A204.1 (cell line): ENCODE measurements around the gene AP1G2.

Experiments
- FAIRE-seq: peaks from 2 replicates; lab custom pipeline; 2012; peaks lifted over from hg19 to GRCh38; lab: Jason Lieb, UNC

AP1G2 gene

DNA sequence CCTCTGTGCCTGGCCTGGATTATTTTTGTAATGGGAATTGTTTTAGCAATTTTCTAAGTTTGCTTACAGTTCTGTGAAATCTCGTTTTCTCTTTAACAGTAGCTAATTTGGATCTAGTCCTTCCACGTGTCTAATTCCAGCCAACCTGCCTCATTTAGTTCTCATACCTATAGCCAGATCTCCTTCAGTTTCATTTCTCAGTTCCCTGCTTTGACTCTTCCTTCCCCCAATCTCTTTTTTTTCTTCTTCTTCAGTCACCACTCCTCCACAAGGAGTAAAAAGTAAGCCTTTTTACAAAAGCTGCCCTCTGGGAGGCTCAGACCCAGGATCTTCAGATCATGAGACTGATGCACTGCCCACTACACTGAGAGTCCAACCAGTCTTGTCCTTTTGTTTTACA lies 10.1 kb downstream of the AP1G2 start:
- FAIRE-seq = no peak

DNA sequence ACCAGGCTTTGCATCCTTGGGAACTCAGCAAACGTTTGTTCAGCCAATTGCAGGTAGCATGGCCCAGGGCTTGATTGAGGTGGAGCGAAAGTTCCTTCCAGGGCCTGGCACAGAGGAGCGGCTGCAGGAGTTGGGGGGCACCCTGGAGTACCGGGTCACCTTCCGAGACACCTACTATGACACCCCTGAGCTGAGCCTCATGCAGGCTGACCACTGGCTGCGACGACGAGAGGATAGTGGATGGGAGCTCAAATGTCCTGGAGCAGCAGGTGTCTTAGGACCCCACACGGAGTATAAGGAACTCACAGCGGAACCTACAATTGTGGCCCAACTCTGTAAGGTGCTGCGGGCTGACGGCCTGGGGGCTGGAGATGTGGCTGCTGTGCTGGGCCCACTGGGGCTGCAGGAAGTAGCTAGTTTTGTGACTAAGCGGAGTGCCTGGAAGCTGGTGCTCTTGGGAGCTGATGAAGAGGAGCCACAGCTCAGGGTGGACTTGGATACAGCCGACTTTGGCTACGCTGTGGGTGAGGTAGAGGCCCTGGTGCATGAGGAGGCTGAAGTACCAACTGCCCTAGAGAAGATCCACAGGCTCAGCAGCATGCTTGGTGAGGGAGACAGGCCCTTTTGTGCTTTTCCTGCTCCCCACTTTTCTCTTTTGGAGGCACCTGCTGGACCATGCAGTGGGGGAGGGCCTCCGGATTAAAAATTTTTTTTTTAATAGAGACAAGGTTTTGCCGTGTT lies 10.7 kb downstream of the AP1G2 start:
- FAIRE-seq = no peak

- no peak for FAIRE-seq
Measured at GRCh38 chr14:23555882-23556699, 11.5 kb downstream of the AP1G2 start, which contains the start of gene THTPA. THTPA (plus strand) TSS chr14:23556271; CDS start chr14:23556758, 487 bp downstream.

DNA sequence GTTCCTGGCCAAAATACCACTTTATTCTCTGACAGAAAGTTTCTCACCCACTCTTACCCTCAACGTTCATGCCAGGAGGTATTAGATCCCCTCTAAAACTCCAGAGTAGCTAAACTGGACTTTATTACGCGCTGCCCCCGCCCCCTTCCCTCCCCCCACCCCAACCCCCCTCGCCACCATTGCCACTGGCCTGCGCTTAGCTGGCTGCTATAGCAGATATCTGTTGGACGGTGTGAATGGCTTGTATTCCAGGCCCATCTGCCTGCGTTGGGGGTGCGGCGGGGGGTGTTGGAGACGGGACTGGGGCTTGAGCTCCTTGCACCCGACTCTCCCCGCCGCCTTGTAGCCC lies 12.1 kb downstream of the AP1G2 start:
- FAIRE-seq = no peak

DNA sequence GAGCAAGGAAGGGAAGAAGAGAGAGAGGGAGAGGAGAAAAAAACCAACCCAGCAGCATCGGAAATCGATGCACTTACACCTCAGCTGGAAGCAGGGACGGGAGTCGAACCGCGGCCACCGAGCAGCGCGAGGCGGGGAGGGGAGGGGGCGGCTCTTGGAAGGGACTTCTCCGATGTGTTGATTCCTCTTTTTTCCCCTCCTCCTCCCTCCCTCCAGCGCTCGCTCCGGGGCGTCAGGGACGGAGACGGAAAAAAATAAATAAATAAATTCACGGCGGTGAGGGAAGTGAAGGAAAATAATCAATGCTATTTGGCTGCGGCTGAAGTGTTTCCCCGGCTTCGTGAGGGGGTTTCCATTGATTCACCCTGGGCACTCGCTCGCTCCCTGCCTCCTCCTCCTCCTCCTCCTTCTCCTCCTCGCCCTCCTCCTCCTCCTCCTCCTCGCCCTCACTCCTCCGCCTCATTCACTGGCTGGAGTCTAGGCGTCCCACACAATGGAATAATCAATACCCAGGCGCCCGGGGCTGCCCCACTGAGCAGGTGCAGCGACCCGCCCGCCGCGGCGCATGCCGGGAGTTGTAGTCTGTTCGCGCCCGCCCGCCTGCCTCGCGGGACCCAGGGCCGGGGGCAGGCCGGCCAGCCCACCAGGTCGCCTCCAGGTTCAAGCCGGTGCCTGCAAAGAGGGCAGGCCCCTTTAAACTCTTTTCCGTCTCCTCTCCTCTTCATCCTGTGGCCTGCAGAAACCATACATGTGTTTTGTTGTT lies 16.1 kb downstream of the AP1G2 start, which contains the start of gene ZFHX2:
Gene ZFHX2, minus strand, starts transcription at position 500 of the 763 bp plus-strand sequence. CDS start 16,440 bp downstream, outside the sequence.
- FAIRE-seq = no peak

DNA sequence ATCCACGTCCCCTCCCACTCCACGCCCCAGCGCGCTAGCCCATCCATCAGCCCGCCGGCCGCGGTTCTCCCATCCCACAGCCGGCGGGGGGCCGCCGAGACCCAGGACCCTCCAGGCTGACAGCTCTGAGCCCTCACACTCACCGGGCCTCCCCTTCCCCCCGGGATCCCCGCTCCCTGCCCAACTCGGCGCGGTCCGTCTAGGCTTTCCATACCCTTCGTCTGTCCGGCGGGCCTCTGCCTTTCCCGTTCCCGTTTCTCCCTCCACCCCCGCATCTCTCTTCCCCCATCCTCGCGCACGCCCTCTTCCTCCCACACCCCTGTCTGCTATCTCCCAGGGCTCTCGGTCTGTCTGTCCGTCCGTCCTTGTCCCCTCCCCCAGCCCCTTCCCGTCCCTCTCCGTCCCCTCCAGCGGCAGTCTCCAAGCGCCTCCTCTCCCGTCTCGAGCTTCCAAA lies 16.8 kb downstream of the AP1G2 start:
- no peak for FAIRE-seq

GRCh38 chr14:23550131-23550811 lies 17.3 kb downstream of the AP1G2 start:
- FAIRE-seq = no peak

- no peak for FAIRE-seq
Measured at GRCh38 chr14:23548351-23549318, 19.0 kb downstream of the AP1G2 start.

DNA sequence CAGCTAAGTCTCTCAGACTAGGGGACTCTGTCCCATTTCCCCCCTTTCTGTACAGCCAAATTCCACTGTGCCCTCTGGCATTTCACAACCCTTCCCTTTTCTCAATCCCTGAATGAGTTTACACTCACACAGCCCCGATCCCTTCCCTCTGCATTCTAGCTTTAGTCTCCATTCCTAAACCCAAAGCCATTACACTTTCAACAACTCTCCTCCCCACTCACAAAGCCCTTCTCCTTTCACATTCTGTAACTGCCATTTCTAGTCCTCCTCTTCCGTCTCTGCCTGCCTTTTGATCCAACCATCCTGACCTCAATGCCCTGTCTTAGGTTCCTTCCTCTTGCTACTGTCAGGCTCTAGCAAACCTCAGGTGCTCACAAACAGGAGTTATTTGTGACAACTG lies 19.7 kb downstream of the AP1G2 start:
- no peak for FAIRE-seq

GRCh38 chr14:23546450-23547035 lies 21.0 kb downstream of the AP1G2 start:
- FAIRE-seq = no peak

DNA sequence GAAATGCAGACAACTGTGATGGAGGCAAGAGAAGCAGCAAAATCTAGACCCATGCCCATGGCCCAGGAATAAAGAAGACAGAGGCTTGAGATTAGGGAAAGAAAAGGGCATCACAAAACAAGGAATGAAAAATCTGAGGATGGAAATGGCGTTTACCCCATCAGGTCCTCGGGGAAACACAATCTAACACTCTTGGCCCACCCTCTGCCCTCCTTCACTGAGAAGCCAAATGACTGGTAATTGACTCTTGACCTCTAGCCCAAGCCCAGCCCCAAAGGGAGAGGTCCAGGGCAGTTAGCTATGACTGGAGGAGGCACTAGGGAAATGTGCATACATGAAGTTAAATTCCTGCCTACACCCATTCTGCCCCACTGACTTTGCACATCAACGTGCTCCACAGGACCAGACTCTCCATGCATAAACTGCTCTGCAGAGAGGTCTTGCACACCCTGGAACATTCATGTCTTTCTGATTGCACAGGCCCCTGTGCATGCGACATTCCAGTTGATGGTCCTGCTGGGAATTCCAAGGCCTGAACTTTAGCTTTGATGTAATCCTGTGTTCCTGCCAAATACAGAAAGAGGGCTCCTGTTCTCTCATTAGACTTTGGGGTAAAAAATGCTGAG lies 21.7 kb downstream of the AP1G2 start:
- FAIRE-seq = no peak

DNA sequence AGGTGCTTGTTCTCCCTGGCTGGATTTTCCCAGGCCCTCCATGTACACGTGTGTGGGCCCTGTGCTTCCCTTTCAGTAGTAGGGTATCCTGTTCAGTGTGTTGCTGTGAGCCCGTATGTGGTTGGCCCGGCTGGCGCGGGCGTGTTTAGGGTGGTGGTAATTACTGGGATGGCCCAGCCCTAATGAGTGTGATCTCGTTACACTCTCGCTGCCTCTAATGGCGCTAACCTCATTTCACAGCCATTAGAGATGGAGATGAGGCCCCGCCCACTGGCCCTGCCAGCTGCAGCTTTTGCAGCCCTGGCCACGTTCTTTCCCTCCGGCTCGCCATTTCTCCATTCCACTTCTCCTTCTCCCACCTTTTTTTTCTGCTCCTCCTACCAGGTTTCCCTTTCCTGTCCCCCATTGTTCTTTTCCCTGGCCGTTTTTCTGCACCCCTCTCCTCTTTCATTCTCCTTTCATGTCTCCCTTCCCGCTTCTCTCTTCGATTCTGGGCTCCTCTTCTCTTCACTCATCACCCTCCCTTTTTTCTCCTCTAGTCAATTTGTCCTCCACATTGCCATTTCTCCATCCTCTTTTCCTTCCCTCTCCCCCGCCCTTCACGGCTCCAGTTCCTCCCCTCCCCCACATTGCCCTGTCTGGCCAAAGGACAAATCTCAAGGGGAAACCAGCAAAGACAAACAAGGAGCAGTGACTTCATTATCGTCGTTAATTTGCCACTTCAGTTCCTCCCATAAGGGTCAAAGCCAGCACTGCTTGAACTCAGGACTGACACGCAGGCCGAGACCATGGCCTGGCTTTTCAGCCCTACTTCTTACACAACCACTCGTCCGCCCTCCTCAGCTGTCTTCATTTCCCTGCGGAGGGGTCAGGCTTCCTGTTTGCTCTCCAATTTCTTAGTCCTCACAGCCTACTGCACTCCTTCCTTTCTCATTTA lies 22.8 kb downstream of the AP1G2 start:
- FAIRE-seq = no peak

DNA sequence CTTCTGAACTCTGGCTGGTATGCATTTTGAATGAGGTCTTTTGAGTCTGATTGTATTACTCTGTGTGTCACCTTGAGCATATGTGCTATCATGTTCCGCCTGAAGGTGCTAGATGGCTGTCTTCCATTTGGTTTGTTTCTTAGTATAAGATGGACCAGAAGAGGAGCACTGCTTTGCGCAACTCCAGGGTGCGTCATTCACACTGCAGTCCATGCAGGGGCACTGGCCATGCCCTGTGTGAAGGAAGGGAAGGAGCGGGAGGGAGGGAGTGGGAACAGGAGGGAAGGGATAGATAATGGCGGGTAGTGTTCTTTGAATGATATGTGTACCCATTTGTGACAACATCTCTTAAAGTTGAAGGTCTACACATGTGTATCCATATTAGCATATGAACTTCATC lies 24.2 kb downstream of the AP1G2 start:
- no peak for FAIRE-seq

DNA sequence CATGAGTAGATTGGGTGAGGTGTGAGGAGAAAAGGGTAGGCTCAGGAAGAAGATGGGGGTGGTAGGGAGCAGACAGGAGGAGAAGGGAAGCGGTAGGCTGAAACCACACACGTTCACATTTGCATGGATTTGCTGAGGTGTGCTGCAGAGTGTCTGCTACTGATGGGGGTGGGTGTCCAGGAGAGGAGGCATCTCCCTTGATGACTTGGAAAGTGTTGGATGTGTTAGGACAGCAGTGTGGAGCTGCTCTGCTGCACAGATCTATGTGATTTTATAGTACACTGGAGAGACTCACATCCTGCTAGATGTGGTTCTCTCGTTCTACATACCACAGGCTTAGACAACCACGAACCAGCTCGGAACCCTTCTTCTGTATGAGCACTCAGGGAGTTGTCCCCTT lies 25.3 kb downstream of the AP1G2 start:
- FAIRE-seq = no peak

DNA sequence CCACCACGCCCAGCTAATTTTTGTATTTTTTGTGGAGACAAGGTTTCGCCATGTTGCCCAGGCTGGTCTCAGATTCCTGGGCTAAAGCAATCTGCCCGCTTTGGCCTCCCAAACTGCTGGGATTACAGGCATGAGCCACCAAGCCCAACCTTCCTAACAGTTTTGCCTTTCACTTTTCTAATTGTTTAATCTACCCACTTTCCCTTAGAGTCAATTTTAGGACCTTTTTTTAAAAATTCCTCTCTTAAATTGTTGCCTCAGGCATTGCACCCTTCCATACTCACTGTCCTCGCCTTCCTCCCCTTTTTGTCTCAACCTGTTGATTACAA lies 27.5 kb downstream of the AP1G2 start:
- FAIRE-seq = no peak

- no peak for FAIRE-seq
Measured at GRCh38 chr14:23539248-23540140, 28.1 kb downstream of the AP1G2 start.

GRCh38 chr14:23538785-23539184 lies 28.8 kb downstream of the AP1G2 start:
- no peak for FAIRE-seq
